Bronchial epithelial cell (primary cell): ENCODE measurements around the gene SVBP. TPM values are rescaled to one million over a fixed set of nuclear protein-coding genes. Genes with fewer than 3 reads are reported as not detected.

Experiments used
- DNase-seq: peaks from one replicate; pipeline ENCODE4 v3.0.0-alpha.2; 2010; ENCODE audit warnings: low read depth
- FAIRE-seq: peaks from 2 replicates; lab custom pipeline; 2011; peaks lifted over from hg19 to GRCh38; lab: Jason Lieb, UNC
- H3K27me3 ChIP-seq: 2 replicates; pipeline ENCODE4 v1.5.1; 2011; ENCODE audit warnings: low read length; ENCODE audit not compliant: control insufficient read depth, insufficient read depth
- H3K36me3 ChIP-seq: 2 replicates; pipeline ENCODE4 v1.5.1; 2011; ENCODE audit warnings: low read length; ENCODE audit not compliant: control insufficient read depth, insufficient read depth
- H3K4me3 ChIP-seq: 2 replicates; pipeline ENCODE4 v1.5.1; 2011; ENCODE audit warnings: mild to moderate bottlenecking, low read depth, low read length, control low read depth
- total RNA-seq: library from RNA; depleted of rRNA; stranded (reverse); fragments of >200 nt; gene quantifications from 2 replicates; pipeline ENCODE4 v1.2.1, GENCODE V29; 2014
- TF ChIP-seq, protein P1 (sequence below): IDR thresholded peaks from 2 replicates; pipeline ENCODE4 v1.5.1; 2011; ENCODE audit warnings: mild to moderate bottlenecking, moderate library complexity, low read length, control low read depth, inconsistent platforms; ENCODE audit not compliant: insufficient read depth, severe bottlenecking

Gene SVBP
- total RNA-seq, 1 donor from 2014 or later = 18.2 TPM

DNA sequence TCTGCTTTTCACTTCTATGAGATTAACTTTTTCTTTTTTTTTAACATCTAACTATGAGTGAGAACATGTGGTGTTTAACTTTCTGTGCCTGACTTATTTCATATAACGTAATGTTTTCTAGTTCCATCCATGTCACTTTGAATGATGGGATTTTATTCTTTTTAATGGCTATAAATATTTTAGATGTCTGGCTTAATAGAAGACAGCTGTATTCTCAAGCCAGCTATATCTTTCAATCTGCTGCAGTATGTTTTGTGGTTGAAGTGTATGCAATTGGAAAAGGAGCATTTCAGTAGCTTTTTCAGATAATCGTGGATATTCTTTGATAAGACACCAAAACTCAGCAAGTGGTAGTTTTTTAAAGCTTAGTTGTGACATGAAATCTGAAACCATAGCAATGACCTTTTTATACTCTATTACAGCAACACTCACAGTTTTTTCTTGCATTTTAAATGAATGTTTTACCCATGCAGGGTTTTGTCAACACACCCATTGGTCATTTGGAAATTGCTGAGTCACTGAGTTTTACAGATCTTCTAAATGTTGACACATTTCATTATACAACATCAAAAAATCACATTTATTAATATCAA, 5.7 kb upstream of the SVBP start:
- peak; percentile 22 for DNase-seq
- TF ChIP-seq, protein P1, sequence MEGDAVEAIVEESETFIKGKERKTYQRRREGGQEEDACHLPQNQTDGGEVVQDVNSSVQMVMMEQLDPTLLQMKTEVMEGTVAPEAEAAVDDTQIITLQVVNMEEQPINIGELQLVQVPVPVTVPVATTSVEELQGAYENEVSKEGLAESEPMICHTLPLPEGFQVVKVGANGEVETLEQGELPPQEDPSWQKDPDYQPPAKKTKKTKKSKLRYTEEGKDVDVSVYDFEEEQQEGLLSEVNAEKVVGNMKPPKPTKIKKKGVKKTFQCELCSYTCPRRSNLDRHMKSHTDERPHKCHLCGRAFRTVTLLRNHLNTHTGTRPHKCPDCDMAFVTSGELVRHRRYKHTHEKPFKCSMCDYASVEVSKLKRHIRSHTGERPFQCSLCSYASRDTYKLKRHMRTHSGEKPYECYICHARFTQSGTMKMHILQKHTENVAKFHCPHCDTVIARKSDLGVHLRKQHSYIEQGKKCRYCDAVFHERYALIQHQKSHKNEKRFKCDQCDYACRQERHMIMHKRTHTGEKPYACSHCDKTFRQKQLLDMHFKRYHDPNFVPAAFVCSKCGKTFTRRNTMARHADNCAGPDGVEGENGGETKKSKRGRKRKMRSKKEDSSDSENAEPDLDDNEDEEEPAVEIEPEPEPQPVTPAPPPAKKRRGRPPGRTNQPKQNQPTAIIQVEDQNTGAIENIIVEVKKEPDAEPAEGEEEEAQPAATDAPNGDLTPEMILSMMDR = no peak

GRCh38 chr1:42821690-42822089, 4.5 kb upstream of the SVBP start:
- DNase-seq (no peak), FAIRE-seq (no peak)
- no peaks in the 10 kb centered on the region for H3K27me3 ChIP-seq
- no peak overlapping the region for H3K4me3 ChIP-seq
- TF ChIP-seq, protein P1 = no peak
- peaks cover 1% of the 10 kb centered on the region for H3K36me3 ChIP-seq

More for the DNA sequence above, 5.7 kb upstream of the SVBP start:
- no peak for FAIRE-seq
- Histone ChIP-seq H3K27me3 (no peaks in the 10 kb centered on the region), H3K36me3 (peaks cover 1% of the 10 kb centered on the region), H3K4me3 (no peak overlapping the region)

- peaks cover 1% of the 10 kb centered on the region for H3K36me3 ChIP-seq
- no peak overlapping the region for H3K4me3 ChIP-seq
- FAIRE-seq (no peak), DNase-seq (no peak)
- TF ChIP-seq, protein P1 = no peak
- H3K27me3 ChIP-seq = no peaks in the 10 kb centered on the region
Observed at GRCh38 chr1:42820813-42821212, 3.6 kb upstream of the SVBP start.

DNA sequence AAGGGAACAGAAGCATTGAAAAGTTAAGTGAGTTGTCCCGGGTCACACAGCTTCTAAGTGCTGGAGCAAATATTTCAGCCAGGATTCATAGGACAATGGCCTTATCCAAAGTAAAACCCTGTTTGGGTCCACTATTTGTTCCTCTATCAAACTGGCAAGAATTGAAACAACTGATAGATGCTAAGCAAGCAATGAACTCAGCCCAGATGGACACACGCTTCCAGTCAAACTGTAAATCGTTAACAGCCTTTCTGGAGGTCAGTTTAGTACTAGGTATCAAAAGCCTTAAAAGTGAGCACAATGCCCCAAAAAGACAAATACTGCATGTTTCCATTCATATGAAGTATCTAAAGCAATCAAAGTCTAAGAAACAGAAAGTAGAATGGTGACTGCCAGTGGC, 779 bp upstream of the SVBP start:
- DNase-seq = no peak
- no peak for FAIRE-seq
- TF ChIP-seq, protein P1 = no peak
- Histone ChIP-seq H3K27me3 (no peaks in the 10 kb centered on the region), H3K4me3 (no peak overlapping the region), H3K36me3 (peaks cover 1% of the 10 kb centered on the region)

GRCh38 chr1:42817440-42817767, 207 bp upstream of the SVBP start:
- Histone ChIP-seq H3K4me3 (peak overlapping the region; percentile 75), H3K27me3 (no peaks in the 10 kb centered on the region), H3K36me3 (peaks cover 1% of the 10 kb centered on the region)
- no peak for DNase-seq
- no peak for FAIRE-seq
- TF ChIP-seq, protein P1 = no peak
